Neural progenitor cell (in vitro differentiated cells): ENCODE data around the gene SVOP. TPM values are rescaled to one million over a fixed set of nuclear protein-coding genes. Genes with fewer than 3 reads are reported as not detected.

ENCODE experiments used
- DNase-seq: peaks from one replicate; pipeline ENCODE4 v3.0.0-alpha.2; 2016; ENCODE audit warnings: low spot score
- H2AFZ ChIP-seq: fragments of 200-600 bp; sonication (generic); replicated peaks from 2 replicates; pipeline ENCODE4 v1.6.1; 2016; ENCODE audit warnings: antibody characterized with exemption
- H3F3A ChIP-seq: fragments of 200-600 bp; sonication (generic); 2 replicates; pipeline ENCODE4 v1.6.1; 2016; ENCODE audit warnings: antibody characterized with exemption, low read depth
- H3K27ac ChIP-seq: fragments of 200-600 bp; sonication (generic); 2 replicates; pipeline ENCODE4 v1.5.1; 2016; ENCODE audit warnings: mild to moderate bottlenecking
- H3K27me3 ChIP-seq: fragments of 200-600 bp; sonication (generic); 2 replicates; pipeline ENCODE4 v1.6.1; 2016; ENCODE audit warnings: mild to moderate bottlenecking, moderate library complexity
- H3K36me3 ChIP-seq: fragments of 200-600 bp; sonication (generic); 2 replicates; pipeline ENCODE4 v1.5.1; 2016
- H3K4me1 ChIP-seq: fragments of 200-600 bp; sonication (generic); 2 replicates; pipeline ENCODE4 v1.6.1; 2016; ENCODE audit warnings: mixed run types
- H3K4me2 ChIP-seq: fragments of 200-600 bp; sonication (generic); 2 replicates; pipeline ENCODE4 v1.6.1; 2016
- H3K4me3 ChIP-seq: fragments of 200-600 bp; sonication (generic); 2 replicates; pipeline ENCODE4 v1.5.1; 2016
- H3K79me2 ChIP-seq: fragments of 200-600 bp; sonication (generic); 2 replicates; pipeline ENCODE4 v1.6.1; 2016; ENCODE audit warnings: low read depth
- H3K9ac ChIP-seq: fragments of 200-600 bp; sonication (generic); 2 replicates; pipeline ENCODE4 v1.6.1; 2016
- H3K9me3 ChIP-seq: fragments of 200-600 bp; sonication (generic); 2 replicates; pipeline ENCODE4 v1.5.1; 2016; ENCODE audit warnings: low read depth
- H4K20me1 ChIP-seq: fragments of 200-600 bp; sonication (generic); 2 replicates; pipeline ENCODE4 v1.6.1; 2016; ENCODE audit warnings: low read depth
- H3K27ac Mint-ChIP-seq: 3 replicates; pipeline ENCODE4 v1.8.0; 2021; ENCODE audit warnings: mixed read lengths
- H3K27me3 Mint-ChIP-seq: 2 replicates; pipeline ENCODE4 v1.8.0; 2022; ENCODE audit warnings: low read depth, mild to moderate bottlenecking, inconsistent platforms, moderate library complexity, mixed read lengths; ENCODE audit not compliant: insufficient read depth
- H3K36me3 Mint-ChIP-seq: 3 replicates; pipeline ENCODE4 v1.8.0; 2021; ENCODE audit warnings: mixed read lengths
- H3K4me1 Mint-ChIP-seq: 3 replicates; pipeline ENCODE4 v1.8.0; 2021; ENCODE audit warnings: mixed read lengths
- H3K4me3 Mint-ChIP-seq: 3 replicates; pipeline ENCODE4 v1.8.0; 2021; ENCODE audit warnings: mild to moderate bottlenecking, moderate library complexity, mixed read lengths
- H3K9me3 Mint-ChIP-seq: 3 replicates; pipeline ENCODE4 v1.8.0; 2020; ENCODE audit warnings: mixed read lengths
- EZH2 ChIP-seq: fragments of 200-600 bp; sonication (generic); IDR thresholded peaks from 2 replicates; pipeline ENCODE4 v1.6.1; 2017; ENCODE audit warnings: antibody characterized with exemption, mild to moderate bottlenecking, moderate library complexity
- EZH2phosphoT487 ChIP-seq: fragments of 200-600 bp; sonication (generic); IDR thresholded peaks from 2 replicates; pipeline ENCODE4 v1.6.1; 2017; ENCODE audit warnings: antibody characterized with exemption
- total RNA-seq: library from RNA; depleted of rRNA; stranded (reverse); fragments of >200 nt; gene quantifications from 2 replicates; pipeline ENCODE4 v1.2.3, GENCODE V29; 2015; ENCODE audit warnings: low replicate concordance
- TF ChIP-seq, protein P1 (sequence below): fragments of 200-600 bp; sonication (generic); IDR thresholded peaks from 2 replicates; pipeline ENCODE4 v1.5.1; 2017; ENCODE audit warnings: antibody characterized with exemption, mild to moderate bottlenecking

The SVOP gene
- total RNA-seq, 1 donor from 2014 or later = not detected

DNA sequence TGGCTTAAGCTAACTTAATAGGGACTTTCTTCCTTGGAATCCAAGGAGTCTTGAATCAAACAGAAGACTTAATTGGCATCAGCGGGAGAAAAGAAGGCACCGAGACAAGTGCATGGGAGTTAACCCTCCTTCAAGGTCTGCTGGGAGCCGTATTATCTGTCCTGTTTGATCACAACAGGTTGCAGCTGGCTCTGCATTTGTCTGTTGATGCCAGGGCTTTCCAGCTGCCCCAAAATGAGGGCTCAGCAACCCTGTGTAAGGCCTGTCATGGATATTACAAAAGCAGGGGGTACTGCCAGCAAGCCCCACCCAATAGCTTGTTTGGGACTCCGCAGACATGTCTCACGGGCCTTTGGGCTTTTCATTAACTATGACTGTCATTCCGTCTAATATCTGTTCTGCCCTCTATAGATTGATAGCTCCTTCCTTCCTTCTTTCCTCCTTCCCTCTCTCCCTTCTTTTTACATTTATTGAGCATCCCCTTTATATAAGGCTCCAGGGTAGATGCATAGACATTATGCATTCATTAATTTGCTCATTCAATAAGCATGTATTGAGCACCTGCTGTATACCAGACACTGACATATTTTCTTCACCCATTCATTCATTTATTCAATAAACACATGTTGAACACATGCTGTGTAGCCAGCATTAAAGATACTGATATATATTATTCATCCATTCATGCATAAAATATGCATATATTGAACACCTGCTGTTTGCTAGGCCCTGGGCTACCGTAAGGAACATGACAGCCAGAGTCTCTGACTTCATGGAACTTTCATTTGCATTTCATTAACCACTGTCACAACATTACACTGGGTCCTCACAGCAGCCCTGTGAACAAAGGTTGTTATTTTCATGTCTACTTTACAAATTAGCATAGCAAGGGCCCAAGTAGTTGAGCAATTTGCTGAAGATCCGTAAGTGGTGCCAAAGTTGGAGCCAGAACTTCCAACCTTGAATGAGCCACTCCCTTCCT is 56.2 kb downstream of the SVOP start:
- H3K4me1 ChIP-seq = peaks cover 4% of the 10 kb centered on the region
- H3K4me1 Mint-ChIP-seq = peaks cover 3% of the 10 kb centered on the region
- DNase-seq = peak; percentile 22
- H3K4me3 ChIP-seq = no peak overlapping the region
- no peak overlapping the region for H3K4me3 Mint-ChIP-seq
- no peaks in the 10 kb centered on the region for H3K27me3 Mint-ChIP-seq
- no peak overlapping the region for H3K4me2 ChIP-seq
- H3K36me3 ChIP-seq = no peaks in the 10 kb centered on the region
- H3K9me3 Mint-ChIP-seq = no peaks in the 10 kb centered on the region
- no peaks in the 10 kb centered on the region for H3K9me3 ChIP-seq
- H3K79me2 ChIP-seq = no peaks in the 10 kb centered on the region
- peaks cover 9% of the 10 kb centered on the region for H3F3A ChIP-seq
- H2AFZ ChIP-seq = no peak overlapping the region
- no peak overlapping the region for H3K9ac ChIP-seq
- no peaks in the 10 kb centered on the region for H3K27me3 ChIP-seq
- H3K36me3 Mint-ChIP-seq = no peaks in the 10 kb centered on the region
- no peak overlapping the region for H3K27ac Mint-ChIP-seq
- TF ChIP-seq EZH2 (no peak), EZH2phosphoT487 (no peak)
- TF ChIP-seq, protein P1, sequence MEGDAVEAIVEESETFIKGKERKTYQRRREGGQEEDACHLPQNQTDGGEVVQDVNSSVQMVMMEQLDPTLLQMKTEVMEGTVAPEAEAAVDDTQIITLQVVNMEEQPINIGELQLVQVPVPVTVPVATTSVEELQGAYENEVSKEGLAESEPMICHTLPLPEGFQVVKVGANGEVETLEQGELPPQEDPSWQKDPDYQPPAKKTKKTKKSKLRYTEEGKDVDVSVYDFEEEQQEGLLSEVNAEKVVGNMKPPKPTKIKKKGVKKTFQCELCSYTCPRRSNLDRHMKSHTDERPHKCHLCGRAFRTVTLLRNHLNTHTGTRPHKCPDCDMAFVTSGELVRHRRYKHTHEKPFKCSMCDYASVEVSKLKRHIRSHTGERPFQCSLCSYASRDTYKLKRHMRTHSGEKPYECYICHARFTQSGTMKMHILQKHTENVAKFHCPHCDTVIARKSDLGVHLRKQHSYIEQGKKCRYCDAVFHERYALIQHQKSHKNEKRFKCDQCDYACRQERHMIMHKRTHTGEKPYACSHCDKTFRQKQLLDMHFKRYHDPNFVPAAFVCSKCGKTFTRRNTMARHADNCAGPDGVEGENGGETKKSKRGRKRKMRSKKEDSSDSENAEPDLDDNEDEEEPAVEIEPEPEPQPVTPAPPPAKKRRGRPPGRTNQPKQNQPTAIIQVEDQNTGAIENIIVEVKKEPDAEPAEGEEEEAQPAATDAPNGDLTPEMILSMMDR = no peak
- no peaks in the 10 kb centered on the region for H4K20me1 ChIP-seq
- no peak overlapping the region for H3K27ac ChIP-seq

DNA sequence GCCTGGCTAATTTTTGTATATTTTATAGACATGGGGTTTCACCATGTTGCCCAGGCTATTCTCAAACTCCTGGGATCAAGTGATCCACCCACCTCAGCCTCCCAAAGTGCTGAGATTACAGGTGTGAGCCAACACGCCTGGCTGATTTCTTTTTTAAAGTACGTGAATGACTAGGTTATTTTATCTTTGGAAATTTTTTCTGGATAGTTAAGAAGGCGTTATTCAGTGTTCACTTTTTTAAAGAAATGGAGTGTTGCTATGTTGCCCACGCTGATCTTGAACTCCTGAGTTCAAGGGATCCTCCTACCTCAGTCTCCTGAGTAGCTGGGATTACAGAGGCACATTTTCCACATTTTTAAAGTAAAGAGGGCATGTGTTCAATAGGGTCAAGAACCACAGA is 58.6 kb downstream of the SVOP start:
- H3K36me3 ChIP-seq = no peaks in the 10 kb centered on the region
- Mint-ChIP-seq H3K4me1 (peaks cover 3% of the 10 kb centered on the region), H3K27me3 (no peaks in the 10 kb centered on the region), H3K9me3 (no peaks in the 10 kb centered on the region), H3K36me3 (no peaks in the 10 kb centered on the region), H3K27ac (no peak overlapping the region), H3K4me3 (no peak overlapping the region)
- peaks cover 9% of the 10 kb centered on the region for H3F3A ChIP-seq
- H2AFZ ChIP-seq = no peak overlapping the region
- no peaks in the 10 kb centered on the region for H3K27me3 ChIP-seq
- H3K9ac ChIP-seq = no peak overlapping the region
- H3K4me1 ChIP-seq = peaks cover 4% of the 10 kb centered on the region
- no peak overlapping the region for H3K27ac ChIP-seq
- DNase-seq = no peak
- no peak overlapping the region for H3K4me2 ChIP-seq
- H4K20me1 ChIP-seq = no peaks in the 10 kb centered on the region
- no peaks in the 10 kb centered on the region for H3K9me3 ChIP-seq
- H3K79me2 ChIP-seq = no peaks in the 10 kb centered on the region
- TF ChIP-seq EZH2 = no peak
- TF ChIP-seq EZH2phosphoT487 = no peak
- TF ChIP-seq, protein P1 = no peak
- no peak overlapping the region for H3K4me3 ChIP-seq

DNA sequence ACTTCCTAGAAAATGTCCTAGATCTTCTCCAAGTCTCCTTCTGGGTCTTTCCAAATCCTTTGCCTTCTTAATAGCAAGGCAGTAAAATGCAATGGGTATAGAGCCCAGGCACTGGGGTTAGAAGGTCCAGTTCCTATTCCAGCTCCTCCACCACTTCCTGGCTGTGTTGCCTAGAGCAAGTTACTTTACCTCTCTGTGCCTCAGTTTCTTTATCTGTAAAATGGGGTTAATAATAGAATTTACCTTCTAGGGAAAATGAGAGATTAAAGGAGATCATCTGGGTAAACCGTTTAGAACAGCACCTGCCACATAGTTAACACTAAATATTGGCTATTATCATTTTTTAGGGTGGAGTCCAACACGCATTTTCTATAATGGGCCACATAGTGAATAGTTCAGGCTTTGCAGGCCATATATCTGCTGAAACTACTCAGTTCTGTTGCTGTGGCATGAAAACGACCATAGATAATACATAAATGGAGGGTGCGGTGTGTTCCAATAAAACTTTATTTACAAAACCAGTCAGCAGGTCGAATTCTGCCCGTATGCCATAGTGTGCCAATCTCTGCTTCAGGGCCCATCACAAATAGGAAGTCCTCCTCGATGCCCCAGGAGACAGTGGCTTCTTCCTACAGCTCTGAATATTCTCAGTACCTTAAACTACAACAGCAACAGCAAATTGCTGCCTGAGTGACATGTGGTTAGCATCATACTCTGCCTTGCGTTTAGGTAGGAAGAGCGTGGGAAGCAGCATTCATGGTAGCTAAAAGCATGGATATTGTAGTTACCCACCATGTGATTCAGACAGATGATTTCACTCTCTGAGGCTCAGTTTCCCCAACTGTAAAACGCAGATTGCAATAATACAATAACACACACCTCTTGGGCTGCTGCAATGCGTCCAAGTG is 60.9 kb downstream of the SVOP start:
- Histone ChIP-seq H3K27me3 (peaks cover under 1% of the 10 kb centered on the region), H3K36me3 (no peaks in the 10 kb centered on the region), H3F3A (peaks cover 9% of the 10 kb centered on the region), H3K27ac (no peak overlapping the region), H3K9ac (no peak overlapping the region), H2AFZ (no peak overlapping the region), H3K4me3 (no peak overlapping the region), H4K20me1 (no peaks in the 10 kb centered on the region), H3K79me2 (no peaks in the 10 kb centered on the region), H3K9me3 (no peaks in the 10 kb centered on the region), H3K4me1 (peaks cover 4% of the 10 kb centered on the region), H3K4me2 (no peak overlapping the region)
- no peak overlapping the region for H3K27ac Mint-ChIP-seq
- H3K36me3 Mint-ChIP-seq = no peaks in the 10 kb centered on the region
- no peak overlapping the region for H3K4me3 Mint-ChIP-seq
- H3K27me3 Mint-ChIP-seq = peaks cover 2% of the 10 kb centered on the region
- no peaks in the 10 kb centered on the region for H3K4me1 Mint-ChIP-seq
- H3K9me3 Mint-ChIP-seq = no peaks in the 10 kb centered on the region
- no peak for DNase-seq
- TF ChIP-seq, protein P1 = no peak
- TF ChIP-seq EZH2 (no peak), EZH2phosphoT487 (no peak)
